ENCODE measurements around the gene THOC5. TPM values are rescaled to one million over a fixed set of nuclear protein-coding genes. Genes with fewer than 3 reads are reported as not detected.

The THOC5 gene
- total RNA-seq, 4 donors from 2014 or later = 23.9 to 46.6 (median 30.3) TPM

GRCh38 chr22:29539105-29539504 lies 14.5 kb downstream of the THOC5 start:
- Histone ChIP-seq H3K9me3 (no peaks in the 10 kb centered on the region), H3K27me3 (no peaks in the 10 kb centered on the region), H3K4me1 (no peaks in the 10 kb centered on the region), H3K4me3 (replicated peaks in 1 of 3) (no peak overlapping the region), H3K36me3 (peaks cover 64 to 72% of the 10 kb centered on the region in 2 donors), H3K27ac (no peak overlapping the region)
- TF ChIP-seq, protein P1, sequence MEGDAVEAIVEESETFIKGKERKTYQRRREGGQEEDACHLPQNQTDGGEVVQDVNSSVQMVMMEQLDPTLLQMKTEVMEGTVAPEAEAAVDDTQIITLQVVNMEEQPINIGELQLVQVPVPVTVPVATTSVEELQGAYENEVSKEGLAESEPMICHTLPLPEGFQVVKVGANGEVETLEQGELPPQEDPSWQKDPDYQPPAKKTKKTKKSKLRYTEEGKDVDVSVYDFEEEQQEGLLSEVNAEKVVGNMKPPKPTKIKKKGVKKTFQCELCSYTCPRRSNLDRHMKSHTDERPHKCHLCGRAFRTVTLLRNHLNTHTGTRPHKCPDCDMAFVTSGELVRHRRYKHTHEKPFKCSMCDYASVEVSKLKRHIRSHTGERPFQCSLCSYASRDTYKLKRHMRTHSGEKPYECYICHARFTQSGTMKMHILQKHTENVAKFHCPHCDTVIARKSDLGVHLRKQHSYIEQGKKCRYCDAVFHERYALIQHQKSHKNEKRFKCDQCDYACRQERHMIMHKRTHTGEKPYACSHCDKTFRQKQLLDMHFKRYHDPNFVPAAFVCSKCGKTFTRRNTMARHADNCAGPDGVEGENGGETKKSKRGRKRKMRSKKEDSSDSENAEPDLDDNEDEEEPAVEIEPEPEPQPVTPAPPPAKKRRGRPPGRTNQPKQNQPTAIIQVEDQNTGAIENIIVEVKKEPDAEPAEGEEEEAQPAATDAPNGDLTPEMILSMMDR (IDR thresholded peaks at IDR 0.05) = no peak
- no peak for TF ChIP-seq POLR2A (IDR thresholded peaks at IDR 0.05)
- intact Hi-C loops (cut with DNase I) = no loop called here
- 69 to 75% methylated on average over 3 of the region's 3 CpGs for WGBS, 2 donors
- DNase-seq = no peak

- Histone ChIP-seq H3K36me3 (peaks cover 71% of the 10 kb centered on the region in 2 donors), H3K27ac (no peak overlapping the region), H3K27me3 (no peaks in the 10 kb centered on the region), H3K4me1 (no peaks in the 10 kb centered on the region), H3K4me3 (replicated peaks in 1 of 3) (no peak overlapping the region), H3K9me3 (no peaks in the 10 kb centered on the region)
- DNase-seq = no peak
- no peak for TF ChIP-seq POLR2A (IDR thresholded peaks at IDR 0.05)
- TF ChIP-seq, protein P1 (IDR thresholded peaks at IDR 0.05) = no peak
- intact Hi-C loops (cut with DNase I) = no loop called here
- 89 to 90% methylated on average over 3 of the region's 3 CpGs for WGBS, 2 donors
These were observed 17.1 kb downstream of the THOC5 start for GRCh38 chr22:29536411-29536810.

GRCh38 chr22:29531419-29531818 lies 22.1 kb downstream of the THOC5 start:
- Histone ChIP-seq H3K4me1 (no peaks in the 10 kb centered on the region), H3K4me3 (replicated peaks in 1 of 3) (no peak overlapping the region), H3K27ac (no peak overlapping the region), H3K9me3 (no peaks in the 10 kb centered on the region), H3K36me3 (peaks cover 71 to 72% of the 10 kb centered on the region in 2 donors), H3K27me3 (no peaks in the 10 kb centered on the region)
- TF ChIP-seq, protein P1 (IDR thresholded peaks at IDR 0.05) = no peak
- TF ChIP-seq POLR2A (IDR thresholded peaks at IDR 0.05) = no peak
- intact Hi-C loops (cut with DNase I) = no loop called here
- WGBS, 2 donors = 92 to 95% methylated on average over 4 of the region's 4 CpGs
- no peak for DNase-seq

GRCh38 chr22:29530716-29531115 lies 22.8 kb downstream of the THOC5 start:
- Histone ChIP-seq H3K9me3 (no peaks in the 10 kb centered on the region), H3K27me3 (no peaks in the 10 kb centered on the region), H3K27ac (no peak overlapping the region), H3K4me1 (no peaks in the 10 kb centered on the region), H3K36me3 (peaks cover 66 to 70% of the 10 kb centered on the region in 2 donors), H3K4me3 (replicated peaks in 1 of 3) (no peak overlapping the region)
- WGBS, 2 donors = 91 to 99% methylated on average over 4 of the region's 4 CpGs
- DNase-seq = no peak
- intact Hi-C loops (cut with DNase I) = no loop called here
- TF ChIP-seq, protein P1 (IDR thresholded peaks at IDR 0.05) = no peak
- no peak for TF ChIP-seq POLR2A (IDR thresholded peaks at IDR 0.05)

DNA sequence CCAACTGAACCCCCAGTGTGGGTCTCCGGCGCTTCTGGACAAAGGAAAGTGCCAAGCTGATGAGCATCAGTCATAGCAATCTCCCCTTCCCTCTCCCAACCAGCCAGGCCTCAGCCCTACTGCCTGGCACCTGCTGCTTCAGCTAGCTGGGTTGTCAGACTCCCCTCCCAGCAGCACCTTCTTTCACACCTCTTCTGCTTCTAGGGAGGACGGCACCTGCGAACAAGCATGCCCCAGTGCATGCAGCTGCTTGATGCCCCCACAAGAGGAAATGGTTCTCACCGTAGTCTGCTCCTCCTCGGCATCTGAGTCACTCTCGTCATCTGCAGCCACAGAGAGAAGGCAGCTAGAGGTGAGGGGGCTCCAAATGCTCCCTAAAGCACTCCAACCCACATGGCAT lies 25.4 kb downstream of the THOC5 start:
- 91 to 98% methylated on average over 7 of the region's 7 CpGs for WGBS, 2 donors
- no peak for DNase-seq
- no peaks in the 10 kb centered on the region for H3K9me3 ChIP-seq

More for the DNA sequence above, 25.4 kb downstream of the THOC5 start:
- TF ChIP-seq POLR2A (IDR thresholded peaks at IDR 0.05) = no peak
- TF ChIP-seq, protein P1 (IDR thresholded peaks at IDR 0.05) = no peak
- no peak overlapping the region for H3K4me3 ChIP-seq (replicated peaks in 1 of 3)
- H3K4me1 ChIP-seq = no peaks in the 10 kb centered on the region
- peaks cover 76% of the 10 kb centered on the region in 2 donors for H3K36me3 ChIP-seq
- H3K27ac ChIP-seq = no peak overlapping the region
- intact Hi-C loops (cut with DNase I) = no loop called here
- no peaks in the 10 kb centered on the region for H3K27me3 ChIP-seq

Data from thyroid gland (tissue), 4 donors.